K562 (cell line): ENCODE results near the gene DRAXIN. TPM values are rescaled to one million over a fixed set of nuclear protein-coding genes. Genes with fewer than 3 reads are reported as not detected.

Source experiments
- ADNP ChIP-seq: fragments of 200-800 bp; sonication (Bioruptor generic); IDR thresholded peaks from 2 replicates; pipeline ENCODE4 v1.6.1; 2016; ENCODE audit warnings: missing genetic modification characterization, missing compliant biosample characterization
- CCNT2 ChIP-seq: IDR thresholded peaks from 2 replicates; pipeline ENCODE4 v1.6.1; 2011; ENCODE audit warnings: borderline replicate concordance, low read depth, mild to moderate bottlenecking, moderate library complexity, mixed read lengths, low read length; ENCODE audit not compliant: insufficient read length; ENCODE audit errors: extremely low read depth
- CHD2 ChIP-seq: IDR thresholded peaks from 2 replicates; pipeline ENCODE4 v1.6.1; 2011; ENCODE audit warnings: low read depth, low read length
- CLOCK ChIP-seq: fragments of 250-450 bp; sonication (Bioruptor Pico); IDR thresholded peaks from 2 replicates; pipeline ENCODE4 v1.4.0; 2020; ENCODE audit warnings: mild to moderate bottlenecking, moderate library complexity, borderline replicate concordance
- DEAF1 ChIP-seq: fragments of 450-650 bp; formaldehyde crosslinking; IDR thresholded peaks from 2 replicates; pipeline ENCODE4 v1.4.0; 2020; ENCODE audit warnings: mild to moderate bottlenecking, moderate library complexity
- HDAC3 ChIP-seq: fragments of 450-650 bp; IDR thresholded peaks from 2 replicates; pipeline ENCODE4 v1.6.1; 2018; ENCODE audit warnings: borderline replicate concordance, mild to moderate bottlenecking, moderate library complexity; ENCODE audit not compliant: partially characterized antibody
- KDM1A ChIP-seq, 2 experiments: fragments of 450-650 bp; IDR thresholded peaks; 2 replicates each; pipeline ENCODE4 v1.6.1; 2016; ENCODE audit warnings: mild to moderate bottlenecking in 2 of 2
- LEF1 ChIP-seq: fragments of 450-650 bp; IDR thresholded peaks from 2 replicates; pipeline ENCODE4 v1.6.1; 2016; ENCODE audit warnings: mild to moderate bottlenecking
- NR2C2 ChIP-seq, 2 experiments: fragments of 200-800 bp in 1 of 2; sonication (Bioruptor generic) in 1 of 2; sonication (generic) in 1 of 2; formaldehyde crosslinking in 1 of 2; IDR thresholded peaks; 2 replicates each; pipeline versions ENCODE4 v1.6.1 to v1.8.0; 2016 to 2022; ENCODE audit warnings: mild to moderate bottlenecking in 1 of 2, missing compliant biosample characterization in 1 of 2, missing genetic modification characterization in 1 of 2, missing genetic modification reagents in 1 of 2
- RBM17 ChIP-seq: fragments of 200-400 bp; formaldehyde crosslinking; IDR thresholded peaks from 2 replicates; pipeline ENCODE4 v1.6.1; 2017; ENCODE audit warnings: low read depth, mild to moderate bottlenecking, low read length, borderline replicate concordance
- SMC3 ChIP-seq: conservative IDR thresholded peaks from 2 replicates; pipeline ENCODE4 v1.6.1; 2011; ENCODE audit warnings: low read depth, low read length, improper control_type of control experiment; ENCODE audit not compliant: insufficient read depth
- SOX6 ChIP-seq: fragments of 450-650 bp; IDR thresholded peaks from 2 replicates; pipeline ENCODE4 v1.6.1; 2014; ENCODE audit warnings: mild to moderate bottlenecking
- SREBF2 ChIP-seq: sonication (generic); formaldehyde crosslinking; IDR thresholded peaks from 2 replicates; pipeline ENCODE4 v1.4.0; 2020; ENCODE audit warnings: mild to moderate bottlenecking, missing genetic modification reagents
- TAF1 ChIP-seq: IDR thresholded peaks from 2 replicates; pipeline ENCODE4 v1.6.1; 2011; ENCODE audit warnings: mild to moderate bottlenecking, low read length, moderate library complexity; ENCODE audit not compliant: insufficient read depth, control insufficient read depth, severe bottlenecking; ENCODE audit errors: extremely low read depth
- TBL1XR1 ChIP-seq, 2 experiments: IDR thresholded peaks; 2 replicates each; pipeline ENCODE4 v1.6.1; 2012; ENCODE audit warnings: improper control_type of control experiment in 2 of 2, low read length in 2 of 2, mild to moderate bottlenecking in 1 of 2
- XRCC5 ChIP-seq: fragments of 200-400 bp; formaldehyde crosslinking; IDR thresholded peaks from 2 replicates; pipeline ENCODE4 v1.6.1; 2017; ENCODE audit warnings: low read depth, mild to moderate bottlenecking, low read length
- ZBTB17 ChIP-seq: fragments of 450-650 bp; formaldehyde crosslinking; IDR thresholded peaks from 2 replicates; pipeline ENCODE4 v1.4.0; 2020; ENCODE audit warnings: mild to moderate bottlenecking
- ZNF174 ChIP-seq: fragments of 250-450 bp; sonication (Bioruptor Pico); IDR thresholded peaks from 2 replicates; pipeline ENCODE4 v1.4.0; 2020; ENCODE audit warnings: mild to moderate bottlenecking
- ZNF384 ChIP-seq: IDR thresholded peaks from 2 replicates; pipeline ENCODE4 v1.6.1; 2012; ENCODE audit warnings: low read depth, low read length, improper control_type of control experiment
- ZNF561 ChIP-seq: fragments of 450-650 bp; formaldehyde crosslinking; conservative IDR thresholded peaks from 2 replicates; pipeline ENCODE4 v1.4.0; 2020; ENCODE audit warnings: mild to moderate bottlenecking, moderate library complexity
- ZNF778 ChIP-seq: fragments of 450-650 bp; formaldehyde crosslinking; IDR thresholded peaks from 2 replicates; pipeline ENCODE4 v1.4.0; 2020; ENCODE audit warnings: mild to moderate bottlenecking, moderate library complexity
- polyA plus RNA-seq, 8 experiments: library from polyadenylated mRNA; depleted of rRNA in 4 of 8; stranded (reverse) in 5 of 8; unstranded in 3 of 8; fragments of >200 nt; fragmentation: Nextera tagmentation in 2 of 8; fragmentation: Illumina TruSeq in 1 of 8; extraction: Ambion mirVana in 2 of 8; extraction: Trizol in 1 of 8; gene quantifications; 2 replicates each; pipeline versions ENCODE4 v1.2.1 to v1.2.3, GENCODE V29; 2011 to 2014; ENCODE audit warnings: inconsistent platforms in 1 of 8, missing spikeins in 1 of 8
- total RNA-seq, 7 experiments: library from RNA; depleted of rRNA in 6 of 7; stranded (reverse); fragments of >200 nt in 6 of 7; fragmentation: Illumina TruSeq in 2 of 7; extraction: Trizol in 2 of 7; gene quantifications; 2 replicates each; pipeline versions ENCODE4 v1.2.1 to v1.2.3, GENCODE V29; 2011 to 2021; ENCODE audit warnings: low replicate concordance in 1 of 7
- TF ChIP-seq, protein P1 (sequence below): sonication (generic); formaldehyde crosslinking; IDR thresholded peaks from 2 replicates; pipeline ENCODE4 v1.5.0; 2020; ENCODE audit warnings: missing genetic modification reagents

The DRAXIN gene
- total and polyA plus RNA-seq, 9 of the 15 experiments (the other 6 are each of a cell fraction or from before 2014, with no cell fraction given) = 0.01 to 0.04 (median 0.01) TPM; not detected in 6

DNA sequence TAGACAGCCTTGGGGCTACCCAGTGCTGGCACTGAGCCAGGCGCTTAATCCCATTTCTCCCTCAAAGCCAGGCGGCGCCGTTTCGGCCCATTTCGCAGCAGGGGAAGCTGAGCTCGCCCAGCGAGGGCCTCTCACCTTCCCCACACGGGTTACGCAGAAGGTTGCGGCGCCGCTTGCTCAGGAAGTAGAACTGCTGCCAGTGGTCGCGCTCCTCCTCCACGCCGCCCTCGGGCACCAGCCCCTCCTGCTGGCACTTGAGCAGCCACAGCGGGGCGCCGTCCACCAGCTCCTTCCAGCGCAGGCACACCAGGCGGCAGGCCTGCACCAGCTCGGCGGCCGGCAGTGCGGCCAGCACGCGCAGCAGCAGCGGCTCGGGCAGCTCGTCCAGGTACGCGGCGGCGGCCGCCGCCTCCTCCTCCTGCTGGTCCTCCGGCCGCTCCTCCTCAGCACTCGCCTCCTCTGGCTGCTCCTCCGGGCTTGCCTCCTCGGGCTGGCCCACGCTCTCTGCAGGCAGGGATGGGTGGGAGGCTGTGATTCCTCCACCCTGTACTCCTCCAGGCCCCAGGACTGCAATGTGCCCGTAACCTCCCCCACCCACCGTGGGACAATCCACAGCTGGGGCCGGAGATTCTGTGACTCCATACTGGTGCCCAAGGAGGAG, 41.0 kb upstream of the DRAXIN start (continued):
- TF ChIP-seq DEAF1 (CRISPR knock-in tag) = peak; percentile 97
- no peak for TF ChIP-seq ZNF384
- peak; percentile 59; the same call in 1 of the 2 replicates for TF ChIP-seq SOX6
- peak; percentile 81 to 93 for TF ChIP-seq KDM1A (IDR thresholded peaks at IDR 0.05)
- TF ChIP-seq RBM17 = no peak
- TF ChIP-seq CHD2 = no peak
- no peak; the same call in 1 of the 2 replicates for TF ChIP-seq ZBTB17 (CRISPR knock-in tag)
- no peak for TF ChIP-seq TBL1XR1 (IDR thresholded peaks at IDR 0.05; ENCODE audit: low read length in 2 of 2)
- TF ChIP-seq NR2C2 (CRISPR knock-in tag; IDR thresholded peaks at IDR 0.05) = 0 out of 2 replicates have a peak, but pooled peaks have one; percentile 66
- 0 out of 2 replicates have a peak, but pooled peaks have one; percentile 31 for TF ChIP-seq NR2C2 (tag; IDR thresholded peaks at IDR 0.05)
- TF ChIP-seq ZNF778 (CRISPR knock-in tag) = no peak
- TF ChIP-seq, protein P1, sequence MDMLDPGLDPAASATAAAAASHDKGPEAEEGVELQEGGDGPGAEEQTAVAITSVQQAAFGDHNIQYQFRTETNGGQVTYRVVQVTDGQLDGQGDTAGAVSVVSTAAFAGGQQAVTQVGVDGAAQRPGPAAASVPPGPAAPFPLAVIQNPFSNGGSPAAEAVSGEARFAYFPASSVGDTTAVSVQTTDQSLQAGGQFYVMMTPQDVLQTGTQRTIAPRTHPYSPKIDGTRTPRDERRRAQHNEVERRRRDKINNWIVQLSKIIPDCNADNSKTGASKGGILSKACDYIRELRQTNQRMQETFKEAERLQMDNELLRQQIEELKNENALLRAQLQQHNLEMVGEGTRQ (CRISPR knock-in tag) = no peak
- peak; percentile 95 for TF ChIP-seq SMC3
- no peak for TF ChIP-seq CLOCK (CRISPR knock-in tag)
- no peak for TF ChIP-seq LEF1
- TF ChIP-seq TAF1 = no peak
- TF ChIP-seq SREBF2 (CRISPR knock-in tag) = no peak
- no peak for TF ChIP-seq HDAC3
- TF ChIP-seq ZNF561 (CRISPR knock-in tag) = no peak
- TF ChIP-seq CCNT2 = peak; percentile 45
- TF ChIP-seq ADNP (tag) = no peak; the same call in 1 of the 2 replicates
- peak; percentile 75; the same call in 1 of the 2 replicates for TF ChIP-seq XRCC5
- no peak for TF ChIP-seq ZNF174 (CRISPR knock-in tag)
